HT1080 (cell line): Measurements from ENCODE around the gene COG3. TPM values are rescaled to one million over a fixed set of nuclear protein-coding genes. Genes with fewer than 3 reads are reported as not detected.

ENCODE experiments used
- DNase-seq: peaks from one replicate; pipeline ENCODE4 v3.0.0-alpha.2; 2015; ENCODE audit warnings: low read depth
- total RNA-seq: library from RNA; depleted of rRNA; stranded (reverse); fragments of >200 nt; shearing (Covaris generic); gene quantifications from 2 replicates; pipeline ENCODE4 v1.2.3, GENCODE V29; 2014

Gene COG3
- total RNA-seq, 1 experiment from 2014 or later, result 42.1 TPM

DNA sequence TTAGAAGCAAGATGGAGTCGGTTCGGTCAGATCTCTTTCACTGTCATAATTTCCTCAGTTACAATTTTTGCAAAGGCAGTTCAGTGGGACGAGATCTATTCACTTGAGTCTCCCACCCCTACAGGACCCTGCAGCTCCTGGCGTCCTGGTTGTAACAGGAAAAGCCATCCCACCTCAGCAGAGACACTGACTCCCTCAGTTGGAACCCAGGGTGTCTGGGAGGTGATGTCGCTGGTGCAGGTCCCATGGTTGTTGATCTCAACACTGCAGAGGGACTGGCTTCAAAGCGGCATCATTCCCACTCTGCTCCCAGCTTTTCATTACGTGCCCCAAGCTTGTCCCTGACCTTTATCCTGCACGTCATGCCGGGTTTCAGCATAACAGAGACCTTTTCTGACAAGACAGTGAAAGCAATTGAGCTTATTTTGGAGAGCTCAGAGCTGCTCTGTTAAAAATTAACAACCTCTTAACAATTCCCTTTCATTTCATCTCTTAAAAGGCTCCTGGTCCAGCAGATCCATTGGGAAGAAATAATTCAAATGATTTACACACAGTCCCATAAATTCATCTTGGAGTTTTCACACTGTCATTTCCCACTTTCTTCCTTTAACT, 17.6 kb upstream of the COG3 start:
- DNase-seq, result no peak

DNA sequence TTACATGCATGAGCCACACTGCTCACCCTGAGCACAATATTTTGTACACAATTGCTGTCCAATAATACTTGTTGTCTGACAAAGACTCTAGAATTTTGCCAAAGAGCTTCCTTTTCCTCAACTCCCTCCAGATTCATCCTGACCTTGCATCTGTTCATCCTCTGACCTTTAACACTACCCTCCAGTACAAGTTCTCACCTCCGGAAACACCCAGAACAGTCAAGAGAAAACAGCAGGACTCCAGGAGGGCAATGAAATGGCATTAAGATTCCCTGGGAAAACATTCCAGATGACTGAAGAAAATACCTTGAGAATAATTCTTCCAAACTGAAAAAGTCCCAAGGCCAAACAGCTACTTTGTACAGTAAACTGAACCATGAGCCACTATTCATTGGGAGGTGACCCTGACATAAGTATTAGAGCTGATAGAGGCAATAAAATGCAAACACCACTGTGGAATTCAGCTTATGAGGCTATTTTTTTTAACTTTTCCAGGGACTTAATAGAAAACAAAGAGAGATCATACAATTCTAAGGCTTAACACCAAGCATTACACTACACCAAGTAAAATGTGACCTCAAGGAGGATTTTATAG, 15.7 kb upstream of the COG3 start:
- no peak for DNase-seq

DNA sequence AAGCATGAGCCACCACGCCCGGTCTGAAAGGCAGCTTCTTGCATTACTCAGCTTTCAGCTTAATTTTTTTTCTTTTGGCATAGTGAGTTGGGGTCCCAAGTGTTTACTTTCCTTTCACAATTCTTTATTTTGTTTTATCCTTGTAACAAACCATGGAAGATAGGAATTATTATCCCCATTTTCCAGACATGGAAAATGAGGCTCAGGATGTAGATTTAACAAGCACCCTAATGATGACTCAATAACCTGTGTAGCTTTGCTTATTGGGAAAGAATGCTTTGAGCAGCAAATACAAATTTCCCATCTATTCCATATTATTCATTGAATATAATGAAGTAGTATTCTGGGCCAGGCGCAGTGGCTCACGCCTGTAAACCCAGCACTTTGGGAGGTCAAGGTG, 13.5 kb upstream of the COG3 start:
- DNase-seq, result no peak

DNA sequence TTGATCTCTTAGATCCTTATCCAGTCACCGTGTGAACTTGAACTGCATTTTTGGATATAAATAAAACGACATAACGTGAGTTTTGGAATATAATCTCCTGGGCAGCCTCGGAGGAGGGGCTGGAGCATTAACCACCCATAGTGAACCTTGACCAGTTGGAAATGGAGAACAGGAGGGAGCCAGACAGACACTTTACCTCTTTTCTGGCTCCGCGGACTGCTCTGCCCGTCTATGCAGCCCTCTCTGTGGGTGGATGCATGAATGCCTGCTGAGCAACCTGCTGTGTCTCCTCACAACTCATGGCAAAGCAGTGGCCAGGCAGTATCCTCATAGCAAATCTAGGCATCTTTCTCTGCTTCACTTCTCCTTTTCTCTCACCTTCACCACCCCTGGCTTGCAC, 10.5 kb upstream of the COG3 start:
- DNase-seq, result no peak

DNA sequence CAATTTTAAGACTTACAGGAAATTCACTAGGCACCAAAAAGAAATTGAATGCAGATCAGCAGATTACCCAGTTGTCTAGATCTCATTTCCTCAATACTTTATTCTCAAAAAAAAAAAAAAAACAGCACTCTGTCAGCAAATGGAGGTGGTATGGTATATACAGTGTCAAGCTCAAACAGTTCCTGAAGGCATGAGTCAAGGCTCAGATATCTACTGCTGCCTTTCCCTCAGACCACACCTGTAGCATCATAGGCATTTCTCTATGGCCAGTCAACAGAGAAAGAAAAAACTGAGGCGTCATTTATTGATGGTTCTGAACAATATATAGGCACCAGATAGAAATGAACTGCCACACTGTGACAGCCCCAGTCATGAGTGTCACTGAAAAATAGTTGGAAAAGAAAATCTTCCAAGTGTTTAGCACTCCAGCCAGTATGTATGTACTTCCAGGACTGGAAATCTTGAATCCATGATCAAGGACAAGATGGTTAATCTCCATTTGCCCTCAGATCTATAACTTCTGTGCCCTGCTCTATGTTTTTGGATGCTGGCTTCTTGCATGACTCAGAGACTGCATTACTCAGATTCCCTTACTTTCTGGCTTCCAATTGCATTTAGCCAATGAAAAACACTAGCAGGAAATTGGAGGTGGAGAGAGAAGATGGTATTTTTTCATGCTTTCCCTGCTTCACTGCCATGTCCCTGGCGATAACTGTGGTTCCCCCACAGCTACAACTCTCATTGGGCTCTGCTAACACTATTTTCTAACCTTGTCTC, 8.4 kb upstream of the COG3 start:
- DNase-seq, result peak; percentile 72

DNA sequence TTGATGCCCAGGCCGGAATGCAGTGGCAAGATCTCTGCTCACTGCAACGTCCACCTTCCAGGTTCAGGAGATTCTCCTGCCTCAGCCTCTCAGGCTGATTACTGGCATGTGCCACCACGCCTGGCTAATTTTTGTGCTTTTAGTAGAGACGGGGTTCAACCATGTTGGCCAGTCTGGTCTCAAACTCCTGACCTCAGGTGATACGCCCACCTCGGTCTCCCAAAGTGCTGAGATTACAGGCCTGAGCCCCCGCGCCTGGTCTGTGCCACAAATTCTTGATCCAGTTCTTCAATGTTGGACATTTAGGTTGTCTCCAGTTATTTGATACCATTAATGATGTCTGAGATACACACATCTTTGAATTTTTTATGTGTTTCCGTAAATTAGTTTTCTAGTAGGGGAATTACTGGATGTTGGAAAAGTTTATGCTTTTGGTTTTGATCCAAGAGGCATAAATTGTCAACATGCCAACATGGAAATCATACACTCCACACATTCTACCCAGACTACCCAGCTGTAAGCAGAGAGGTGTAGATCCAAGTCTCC, 525 bp upstream of the COG3 start:
- no peak for DNase-seq

DNA sequence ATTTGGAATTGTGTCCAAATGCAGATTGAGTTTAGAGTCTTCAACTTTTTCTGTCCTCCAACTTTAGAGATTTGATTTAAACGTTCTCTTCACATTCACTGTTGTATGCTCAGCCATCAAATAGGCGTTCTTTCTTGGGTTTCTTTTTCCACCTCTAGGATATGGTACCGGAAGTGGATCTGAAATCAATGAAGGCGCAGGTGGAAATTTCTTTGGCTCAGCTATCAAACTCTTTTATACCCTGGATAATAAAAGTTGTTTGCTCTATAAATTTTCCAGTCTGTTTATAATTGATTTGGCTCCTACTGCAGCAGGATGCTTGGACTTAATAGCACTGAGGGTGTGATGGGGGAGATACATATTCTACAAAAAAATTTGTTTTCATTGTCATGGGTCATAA, 1.6 kb downstream of the COG3 start:
- no peak for DNase-seq

DNA sequence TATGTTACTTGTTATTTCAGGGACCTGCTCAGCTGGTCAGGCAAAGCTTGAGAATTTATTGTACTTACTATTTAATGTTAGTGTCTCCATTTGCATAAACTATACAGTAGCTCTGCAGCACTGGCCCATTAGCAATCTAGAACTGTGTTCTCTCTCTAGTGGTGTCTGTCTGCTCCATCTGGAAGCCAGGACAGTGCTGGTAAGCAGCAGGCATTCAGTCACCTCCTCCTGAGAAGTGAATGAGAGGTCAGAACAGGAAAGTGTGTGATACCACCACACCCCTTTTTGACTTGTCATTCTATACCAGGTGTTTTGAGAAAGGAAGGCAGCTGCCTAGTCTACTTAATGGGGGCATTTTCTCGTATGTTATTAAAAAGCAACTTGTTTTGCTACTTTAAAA, 3.9 kb downstream of the COG3 start:
- no peak for DNase-seq

DNA sequence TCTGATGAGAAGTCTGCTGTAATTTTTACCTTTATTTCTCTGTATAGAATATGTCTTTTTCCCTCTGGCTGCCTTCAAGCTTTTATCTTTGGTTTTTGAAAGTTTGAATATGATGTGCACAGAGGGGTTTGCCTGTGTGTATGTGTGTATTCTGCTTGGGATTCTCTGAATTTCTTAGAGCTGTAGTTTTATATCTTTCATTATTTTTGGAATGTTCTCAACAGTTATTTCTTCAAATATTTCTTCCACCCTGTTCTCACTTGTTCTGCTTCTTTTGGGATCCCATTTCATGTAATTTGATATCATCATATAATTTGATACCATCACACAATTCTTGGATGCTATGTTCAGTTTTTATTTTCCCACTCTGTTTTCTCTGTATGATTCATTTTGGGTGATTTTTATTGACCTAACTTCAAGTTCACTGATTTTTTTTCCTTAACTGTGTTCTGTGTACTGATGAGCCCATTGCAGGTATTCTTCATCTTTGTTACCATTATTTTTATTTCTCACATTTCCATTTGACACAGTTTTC, 7.5 kb downstream of the COG3 start:
- DNase-seq, result no peak

DNA sequence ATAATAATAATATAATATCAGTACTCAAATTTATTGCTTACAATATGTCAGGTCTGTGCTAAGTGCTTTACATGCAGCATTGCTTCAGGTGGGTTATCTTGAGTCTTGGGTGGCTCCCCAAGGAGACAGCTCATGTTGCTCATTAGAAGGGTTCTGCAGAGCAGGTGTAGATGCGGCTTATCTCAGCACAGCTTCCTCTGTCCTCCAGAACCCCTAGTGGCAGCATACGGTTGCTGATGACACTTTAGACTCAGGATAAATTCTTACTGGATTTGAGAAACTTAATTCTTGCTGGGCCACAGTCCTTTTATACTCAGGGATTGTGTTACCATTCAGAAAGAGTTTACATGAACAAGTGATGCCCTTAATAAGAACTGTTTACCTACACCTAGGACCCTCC, 8.9 kb downstream of the COG3 start:
- no peak for DNase-seq

DNA sequence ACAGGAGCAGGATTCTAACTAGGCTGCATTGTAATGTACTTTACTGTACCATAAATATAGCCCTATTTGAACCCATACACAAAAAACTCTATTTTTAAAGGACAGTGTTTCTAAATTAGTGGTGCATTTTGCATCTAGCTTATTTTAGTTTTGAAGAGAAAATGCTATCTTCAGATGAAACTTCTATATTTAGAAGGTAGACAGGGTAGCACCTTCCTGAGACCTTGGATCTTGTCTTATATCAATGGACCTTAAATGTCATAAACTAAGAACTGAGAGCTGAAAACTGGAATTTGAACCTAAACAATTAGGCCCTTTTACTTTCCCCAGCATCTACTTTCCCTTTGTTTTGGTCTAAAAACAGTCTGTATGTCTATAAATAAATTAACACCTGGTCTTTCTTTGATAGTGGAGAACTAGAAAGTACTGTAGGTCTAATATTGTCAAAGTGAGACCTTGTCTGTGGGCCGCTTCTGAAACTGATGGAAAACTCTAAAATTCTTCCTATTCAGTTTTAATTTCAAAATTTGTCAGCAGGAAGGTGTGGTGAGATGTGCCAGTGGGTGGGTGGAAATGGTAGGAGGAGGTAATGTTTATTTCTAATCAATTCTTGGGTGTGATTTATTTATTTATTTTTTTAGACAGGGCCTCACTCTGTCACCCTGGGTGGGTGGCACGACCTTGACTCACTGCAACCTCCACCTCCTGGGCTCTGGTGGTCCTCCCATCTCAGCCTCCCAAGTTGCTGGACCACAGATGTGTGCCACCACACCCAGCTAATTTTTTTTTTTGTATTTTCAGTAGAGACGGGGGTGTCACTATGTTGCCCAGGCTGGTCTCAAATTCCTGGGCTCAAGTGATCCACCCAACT, 10.1 kb downstream of the COG3 start:
- no peak for DNase-seq

DNA sequence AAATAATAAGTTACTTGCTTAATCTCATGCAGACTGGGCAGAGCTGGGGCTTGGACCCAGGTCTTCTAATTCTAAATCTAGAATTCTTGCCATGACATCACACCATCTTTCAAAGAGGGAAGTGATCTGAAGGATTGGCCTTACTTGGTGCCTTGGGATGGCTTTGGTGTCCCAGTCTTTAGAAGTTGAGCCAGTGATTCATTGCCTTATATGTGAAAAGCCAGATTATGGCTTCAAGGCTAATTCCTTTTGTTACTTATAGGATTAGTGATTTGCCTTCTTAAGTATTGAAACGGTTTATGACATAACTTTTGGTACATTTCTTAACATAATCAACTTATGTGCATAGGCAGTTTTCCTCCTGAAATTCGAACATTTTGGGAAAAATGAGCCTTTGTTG, 14.9 kb downstream of the COG3 start:
- DNase-seq, result no peak

DNA sequence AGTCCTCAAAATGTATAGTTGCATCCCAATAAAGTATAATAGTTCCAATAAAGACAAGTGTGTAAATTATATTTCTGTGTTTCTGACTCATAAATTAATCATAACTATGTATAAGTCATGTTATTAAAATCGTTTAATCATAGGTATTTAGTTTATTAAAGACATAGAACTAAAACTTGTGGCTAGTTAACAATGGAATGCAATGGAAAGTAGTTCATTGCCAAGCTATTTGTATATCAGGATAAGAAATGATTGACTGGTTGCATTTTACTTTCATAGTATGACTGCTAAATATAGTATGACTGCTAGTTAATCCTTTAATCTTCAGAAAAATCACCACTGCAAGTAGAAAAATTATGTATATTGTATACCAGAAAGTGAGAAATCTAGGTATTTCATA, 16.9 kb downstream of the COG3 start:
- DNase-seq, result no peak

DNA sequence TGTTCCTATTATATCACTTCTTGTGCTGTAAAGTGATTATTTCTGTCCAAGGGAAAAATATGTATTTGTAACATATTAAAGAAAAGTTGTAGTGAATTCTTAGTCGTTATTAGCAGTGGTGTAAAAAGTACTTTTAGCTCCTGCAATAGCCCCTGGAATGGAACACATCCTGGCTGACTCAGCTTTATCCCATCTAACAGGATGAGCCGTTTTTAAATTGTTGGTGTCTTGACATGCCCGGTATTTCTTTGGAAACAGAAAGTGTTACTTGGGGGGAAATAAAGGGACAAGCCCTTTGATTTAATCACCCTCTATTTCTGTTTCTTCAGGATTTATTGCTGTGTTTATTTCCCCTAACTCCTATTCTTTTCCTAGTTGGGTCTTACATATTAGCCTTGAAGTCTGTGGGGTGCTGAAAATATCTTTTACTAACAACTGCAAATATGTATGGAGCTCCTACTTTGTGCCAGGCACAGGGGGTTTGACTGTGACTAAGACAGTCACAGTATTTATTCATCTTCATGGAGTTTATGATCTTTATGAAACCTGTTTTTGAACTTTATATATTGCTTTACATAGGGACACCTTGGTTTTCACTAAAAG, 17.9 kb downstream of the COG3 start:
- DNase-seq, result peak; percentile 64

DNA sequence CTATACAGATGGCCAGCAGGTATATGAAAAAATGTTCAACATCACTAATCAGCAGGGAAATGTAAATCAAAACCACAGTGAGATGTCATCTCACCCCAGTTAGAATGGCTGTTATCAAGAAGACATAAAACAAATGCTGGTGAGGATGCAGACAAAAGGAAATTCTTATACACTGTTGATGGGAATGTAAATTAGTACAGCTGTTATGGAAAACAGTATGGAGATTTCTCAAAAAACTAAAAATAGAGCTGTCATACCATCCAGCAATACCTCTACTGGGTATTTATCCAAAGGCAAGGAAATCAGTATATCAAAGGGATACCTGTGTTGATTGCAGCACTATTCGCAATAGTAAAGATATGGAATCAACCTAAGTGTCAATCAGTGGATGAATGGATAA, 22.9 kb downstream of the COG3 start:
- DNase-seq, result no peak

DNA sequence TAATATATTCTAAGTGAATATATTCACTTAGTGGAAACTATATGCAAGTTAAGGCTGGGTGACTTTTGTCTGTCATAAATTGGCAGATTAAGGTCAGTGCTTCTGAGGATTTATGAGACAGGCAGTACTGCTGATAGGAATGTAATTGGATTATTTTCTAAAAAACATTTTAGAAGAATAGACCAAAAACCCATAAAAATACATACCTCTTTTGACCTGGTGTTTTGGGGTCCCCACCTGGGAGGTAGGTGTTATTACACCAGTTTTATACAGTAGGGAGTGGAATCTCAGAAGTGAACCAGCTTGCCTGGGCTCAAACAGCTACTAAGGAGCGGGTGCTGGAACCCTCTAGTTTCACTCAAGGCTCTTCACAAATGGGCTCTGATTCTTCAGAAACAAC, 25.3 kb downstream of the COG3 start:
- no peak for DNase-seq

DNA sequence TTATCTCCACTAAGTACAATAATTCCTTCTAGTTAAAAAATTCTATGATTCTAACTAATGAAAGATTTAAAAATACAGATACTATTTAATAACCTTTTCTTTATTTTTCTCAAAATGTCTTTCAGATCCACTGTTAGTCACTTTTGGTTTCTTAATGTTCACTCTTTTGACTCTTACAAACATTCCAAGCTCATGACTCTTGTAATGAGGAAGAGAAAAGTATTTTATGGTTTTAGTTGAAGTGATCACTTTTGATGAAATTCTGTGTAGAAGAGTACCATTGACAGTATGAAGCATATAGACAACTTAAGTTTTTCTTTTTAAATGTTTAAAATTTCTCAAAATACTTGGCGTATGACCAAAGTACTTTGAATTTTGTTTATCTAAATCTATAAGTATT, 27.8 kb downstream of the COG3 start:
- peak; percentile 64 for DNase-seq

DNA sequence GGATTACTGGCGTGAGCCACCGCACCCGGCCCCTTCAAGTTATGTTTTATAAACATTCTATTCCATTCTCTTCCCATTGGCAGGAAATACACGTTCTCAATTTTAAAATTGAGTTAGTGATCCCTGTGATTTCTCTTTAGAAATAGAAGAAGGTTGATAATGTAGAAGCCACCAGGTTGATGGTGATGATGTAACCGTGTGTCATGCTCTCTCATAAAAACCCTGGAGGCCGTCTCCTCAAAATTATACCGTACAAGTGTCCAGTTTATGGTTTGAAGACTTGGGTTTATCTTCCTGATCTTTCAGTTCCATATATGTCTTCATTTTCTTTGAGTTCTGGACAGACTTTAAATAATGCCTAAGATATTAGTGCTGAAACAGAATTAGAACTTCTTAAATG, 32.2 kb downstream of the COG3 start:
- no peak for DNase-seq

DNA sequence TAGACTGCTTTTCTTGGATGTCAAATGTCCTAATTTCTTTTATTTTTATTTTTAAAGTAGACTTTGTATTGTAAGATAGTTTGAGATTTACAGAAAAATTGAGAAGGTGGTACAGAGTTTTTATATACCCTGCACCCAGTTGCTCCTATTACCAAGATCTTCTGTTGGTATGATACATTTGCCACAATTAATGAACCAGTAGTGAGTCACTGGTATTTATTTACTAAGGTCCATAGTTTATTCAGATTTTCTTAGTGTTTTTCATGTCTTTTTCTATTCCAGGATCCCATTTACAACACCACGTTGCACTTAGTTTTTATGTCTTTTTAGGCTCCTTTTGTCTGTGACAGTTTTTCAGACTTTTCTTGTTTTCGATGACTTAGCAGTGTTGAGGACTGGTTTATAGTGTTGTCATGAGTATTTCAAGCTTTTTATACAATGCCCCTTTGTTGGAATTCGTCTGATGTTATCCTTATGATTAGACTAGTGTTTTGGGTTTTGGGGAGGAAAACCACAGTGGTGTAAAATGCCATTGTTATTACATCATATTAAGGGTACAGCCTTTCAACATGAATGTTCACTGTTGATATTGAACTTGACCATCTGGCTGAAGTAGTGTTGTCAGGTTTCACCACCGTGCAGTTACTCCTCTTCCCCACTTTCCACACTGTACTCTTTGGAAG, 35.9 kb downstream of the COG3 start:
- peak; percentile 99 for DNase-seq

DNA sequence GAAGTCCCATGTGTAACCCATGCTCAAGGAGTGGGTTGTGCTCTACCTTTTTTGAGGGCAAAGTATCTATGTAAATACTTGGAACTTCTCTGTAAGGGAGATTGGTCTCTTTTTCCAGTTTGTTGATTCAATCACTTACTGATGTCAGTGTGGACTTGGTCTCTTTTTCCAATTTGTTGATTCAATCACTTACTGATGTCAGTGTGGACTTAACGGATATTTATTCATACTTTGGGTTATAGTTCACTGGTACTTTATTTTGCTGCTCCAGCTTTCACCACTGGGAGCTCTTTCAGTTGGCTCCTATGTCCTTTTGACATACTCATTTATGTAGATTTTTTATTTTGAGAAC, 36.4 kb downstream of the COG3 start:
- DNase-seq, result no peak

DNA sequence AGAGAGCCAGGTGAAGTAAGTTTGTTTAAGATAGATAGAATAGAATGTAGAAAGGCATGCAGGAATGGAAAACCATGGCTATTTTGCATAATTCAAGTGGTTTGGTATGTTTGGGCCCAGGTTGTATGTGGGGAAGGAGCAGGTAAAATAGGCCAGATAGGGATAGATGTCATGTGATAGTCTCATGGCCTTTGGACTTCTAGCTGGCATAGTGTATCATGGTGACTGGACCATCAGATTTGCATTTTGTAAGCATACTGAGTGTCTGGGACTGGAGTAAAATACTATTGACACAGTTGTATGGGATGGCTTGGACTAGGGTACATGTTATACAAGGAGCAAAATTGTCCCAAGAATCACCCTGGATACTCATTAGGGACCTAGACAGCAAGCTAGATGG, 38.9 kb downstream of the COG3 start:
- no peak for DNase-seq
